Measurements from ENCODE around the gene CLCN7.

DNA sequence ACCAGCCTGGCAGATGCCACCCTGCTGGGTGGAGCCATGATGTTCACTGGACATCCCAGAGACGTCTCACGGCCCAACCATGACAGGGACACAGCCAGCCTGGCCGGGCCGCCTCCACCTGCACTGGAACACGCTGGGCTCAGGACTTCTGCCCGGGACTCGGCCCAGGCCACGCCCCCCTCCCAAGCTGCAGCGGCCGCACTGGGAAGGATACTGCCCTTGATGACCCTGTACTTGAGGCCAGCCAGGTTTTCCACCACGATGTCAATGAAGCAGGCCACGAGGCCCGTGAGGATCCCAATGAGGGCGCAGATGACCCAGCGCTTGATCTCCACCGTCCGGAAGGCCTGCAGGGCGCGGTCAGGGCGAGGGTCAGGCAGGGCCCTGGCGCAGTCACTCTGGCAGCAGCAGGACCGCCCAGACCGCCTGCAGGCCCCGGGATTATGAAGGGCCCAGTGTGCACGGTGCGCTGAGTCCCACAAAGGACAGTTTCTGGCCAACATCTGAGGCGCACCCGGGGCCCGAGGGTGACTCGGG lies 14.2 kb downstream of the CLCN7 start:
- TF ChIP-seq, protein P1, sequence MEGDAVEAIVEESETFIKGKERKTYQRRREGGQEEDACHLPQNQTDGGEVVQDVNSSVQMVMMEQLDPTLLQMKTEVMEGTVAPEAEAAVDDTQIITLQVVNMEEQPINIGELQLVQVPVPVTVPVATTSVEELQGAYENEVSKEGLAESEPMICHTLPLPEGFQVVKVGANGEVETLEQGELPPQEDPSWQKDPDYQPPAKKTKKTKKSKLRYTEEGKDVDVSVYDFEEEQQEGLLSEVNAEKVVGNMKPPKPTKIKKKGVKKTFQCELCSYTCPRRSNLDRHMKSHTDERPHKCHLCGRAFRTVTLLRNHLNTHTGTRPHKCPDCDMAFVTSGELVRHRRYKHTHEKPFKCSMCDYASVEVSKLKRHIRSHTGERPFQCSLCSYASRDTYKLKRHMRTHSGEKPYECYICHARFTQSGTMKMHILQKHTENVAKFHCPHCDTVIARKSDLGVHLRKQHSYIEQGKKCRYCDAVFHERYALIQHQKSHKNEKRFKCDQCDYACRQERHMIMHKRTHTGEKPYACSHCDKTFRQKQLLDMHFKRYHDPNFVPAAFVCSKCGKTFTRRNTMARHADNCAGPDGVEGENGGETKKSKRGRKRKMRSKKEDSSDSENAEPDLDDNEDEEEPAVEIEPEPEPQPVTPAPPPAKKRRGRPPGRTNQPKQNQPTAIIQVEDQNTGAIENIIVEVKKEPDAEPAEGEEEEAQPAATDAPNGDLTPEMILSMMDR (IDR thresholded peaks at IDR 0.05): no peak
- TF ChIP-seq POLR2A (IDR thresholded peaks at IDR 0.05): no peak

Data from body of pancreas (tissue), 4 donors.